HepG2 (cell line): ENCODE results near the gene IL1RAPL1. TPM values are rescaled to one million over a fixed set of nuclear protein-coding genes. Genes with fewer than 3 reads are reported as not detected.

Source experiments
- ATAC-seq: fragments of 200-7000 bp; cut with Tn5 transposase; 3 replicates; pipeline ENCODE4 v1.9.1; 2020; ENCODE audit warnings: mild to moderate bottlenecking, moderate library complexity
- BruUV-seq: library from RNA; stranded (reverse); fragments of 400-500 nt; replicated peaks from 2 replicates; lab custom pipeline; 2021; lab: Mats Ljungman, UMichigan
- CTCF ChIA-PET: fragments of 300-600 bp; formaldehyde crosslinking; extraction: SDS; loops from one replicate; lab custom pipeline; 2021; ENCODE audit warnings: low total read pairs, inconsistent platforms, low intra/inter-chr PET ratio; lab: Yijun Ruan, JAX
- POLR2A ChIA-PET: fragments of 350-600 bp; sonication (Branson Sonifier 250); formaldehyde crosslinking; loops from one replicate; lab custom pipeline; 2020; ENCODE audit warnings: antibody characterized with exemption, inconsistent platforms; lab: Yijun Ruan, JAX
- DNase-seq: peaks from one replicate; pipeline ENCODE4 v3.0.0-alpha.2; 2015; ENCODE audit warnings: low spot score
- FAIRE-seq: peaks from 3 replicates; lab custom pipeline; 2011; peaks lifted over from hg19 to GRCh38; lab: Jason Lieb, UNC
- H2AFZ ChIP-seq: one replicate; pipeline ENCODE4 v1.6.1; 2011; ENCODE audit warnings: low read length, inconsistent platforms
- H3K27ac ChIP-seq: fragments of 300-600 bp; 3 replicates; pipeline ENCODE4 v1.8.0; 2011; ENCODE audit warnings: mixed run types, mild to moderate bottlenecking, mixed read lengths, low read length, inconsistent platforms; ENCODE audit not compliant: insufficient read depth; ENCODE audit errors: extremely low read length
- H3K27me3 ChIP-seq, 2 experiments: fragments of 200-600 bp in 1 of 2; 2 replicates in 1 of 2; 3 replicates in 1 of 2; pipeline versions ENCODE4 v1.6.0 to v1.8.0; 2011; ENCODE audit warnings: low read length in 2 of 2, mild to moderate bottlenecking in 2 of 2, moderate library complexity in 2 of 2, inconsistent platforms in 1 of 2; ENCODE audit not compliant: insufficient read depth in 2 of 2, control insufficient read depth in 1 of 2
- H3K36me3 ChIP-seq, 2 experiments: fragments of 200-600 bp in 1 of 2; replicated peaks in 1 of 2; 2 replicates in 1 of 2; 3 replicates in 1 of 2; pipeline versions ENCODE4 v1.5.1 to v1.8.0; 2011; ENCODE audit warnings: low read length in 2 of 2, inconsistent platforms in 1 of 2; ENCODE audit not compliant: insufficient read depth in 2 of 2, control insufficient read depth in 1 of 2
- H3K4me1 ChIP-seq: 2 replicates; pipeline ENCODE4 v1.5.1; 2012; ENCODE audit warnings: low read length, inconsistent platforms; ENCODE audit not compliant: insufficient read depth
- H3K4me2 ChIP-seq: 2 replicates; pipeline ENCODE4 v1.6.0; 2011; ENCODE audit warnings: low read depth, low read length, inconsistent platforms
- H3K4me3 ChIP-seq, 3 experiments: fragments of 200-600 bp in 1 of 3; sonication (generic), shearing (Covaris generic) in 1 of 3; replicated peaks in 1 of 3; 2 replicates each; pipeline ENCODE4 v1.5.1; 2011 to 2016; ENCODE audit warnings: low read length in 3 of 3, inconsistent platforms in 2 of 3, low read depth in 2 of 3, mild to moderate bottlenecking in 2 of 3, control low read depth in 1 of 3, mixed read lengths in 1 of 3; ENCODE audit not compliant: insufficient read depth in 1 of 3
- H3K79me2 ChIP-seq: one replicate; pipeline ENCODE4 v1.6.1; 2011; ENCODE audit warnings: low read length, inconsistent platforms; ENCODE audit not compliant: insufficient read depth
- H3K9ac ChIP-seq: 2 replicates; pipeline ENCODE4 v1.6.0; 2011; ENCODE audit warnings: mild to moderate bottlenecking, low read depth, low read length, inconsistent platforms; ENCODE audit not compliant: insufficient read depth
- H3K9me3 ChIP-seq: 2 replicates; pipeline ENCODE4 v1.5.1; 2012; ENCODE audit warnings: mild to moderate bottlenecking, low read length
- H4K20me1 ChIP-seq: 2 replicates; pipeline ENCODE4 v1.6.0; 2011; ENCODE audit warnings: inconsistent platforms, mild to moderate bottlenecking, low read length, moderate library complexity; ENCODE audit not compliant: insufficient read depth
- AHDC1 ChIP-seq: sonication (generic); formaldehyde crosslinking; IDR thresholded peaks from 2 replicates; pipeline ENCODE4 v1.5.1; 2020; ENCODE audit warnings: mild to moderate bottlenecking, missing genetic modification reagents, borderline replicate concordance
- KDM4B ChIP-seq: sonication (generic); formaldehyde crosslinking; IDR thresholded peaks from 2 replicates; pipeline ENCODE4 v1.4.0; 2020; ENCODE audit warnings: missing genetic modification reagents
- MZF1 ChIP-seq: sonication (generic); formaldehyde crosslinking; IDR thresholded peaks from 2 replicates; pipeline ENCODE4 v1.8.1; 2023; ENCODE audit warnings: mild to moderate bottlenecking, missing genetic modification reagents, borderline replicate concordance
- NBN ChIP-seq: fragments of 450-650 bp; conservative IDR thresholded peaks from 2 replicates; pipeline ENCODE4 v1.6.1; 2017
- PHF21A ChIP-seq: sonication (generic); formaldehyde crosslinking; IDR thresholded peaks from 2 replicates; pipeline ENCODE4 v1.5.0; 2020; ENCODE audit warnings: mild to moderate bottlenecking, missing genetic modification reagents
- REXO4 ChIP-seq: sonication (generic); formaldehyde crosslinking; IDR thresholded peaks from 2 replicates; pipeline ENCODE4 v1.8.0; 2022; ENCODE audit warnings: missing genetic modification reagents, mild to moderate bottlenecking, borderline replicate concordance
- SNAPC2 ChIP-seq: sonication (generic); formaldehyde crosslinking; IDR thresholded peaks from 2 replicates; pipeline ENCODE4 v1.8.1; 2022; ENCODE audit warnings: mild to moderate bottlenecking, missing genetic modification reagents
- ZBTB39 ChIP-seq: sonication (generic); formaldehyde crosslinking; IDR thresholded peaks from 2 replicates; pipeline ENCODE4 v1.5.0; 2020; ENCODE audit warnings: missing genetic modification reagents
- ZGPAT ChIP-seq: IDR thresholded peaks from 2 replicates; pipeline ENCODE4 v1.6.1; 2016; ENCODE audit warnings: mild to moderate bottlenecking
- ZNF124 ChIP-seq: sonication (generic); formaldehyde crosslinking; IDR thresholded peaks from 2 replicates; pipeline ENCODE4 v1.4.0; 2020; ENCODE audit warnings: missing genetic modification reagents
- ZNF225 ChIP-seq: sonication (generic); formaldehyde crosslinking; IDR thresholded peaks from 2 replicates; pipeline ENCODE4 v1.4.0; 2020; ENCODE audit warnings: mild to moderate bottlenecking, missing genetic modification reagents
- ZNF570 ChIP-seq: sonication (generic); formaldehyde crosslinking; IDR thresholded peaks from 2 replicates; pipeline ENCODE4 v1.4.0; 2020; ENCODE audit warnings: mild to moderate bottlenecking, missing genetic modification reagents, borderline replicate concordance
- ZNF709 ChIP-seq: sonication (generic); formaldehyde crosslinking; IDR thresholded peaks from 2 replicates; pipeline ENCODE4 v1.5.0; 2020; ENCODE audit warnings: mild to moderate bottlenecking, missing genetic modification reagents
- ZNF740 ChIP-seq: sonication (generic); formaldehyde crosslinking; IDR thresholded peaks from 2 replicates; pipeline ENCODE4 v1.4.0; 2020; ENCODE audit warnings: missing genetic modification reagents
- WGBS: methylation state at CpG from one replicate; pipeline ENCODE4 v1.1.6; 2017; ENCODE audit warnings: low lambda C conversion rate; 5-methylcytosine and 5-hydroxymethylcytosine counted together
- in situ Hi-C: cut with HindIII; loops from 2 replicates; pipeline ENCODE4 v1.10.0; 2017; ENCODE audit warnings: low pct_unique_long_range_greater_than_20kb; ENCODE audit not compliant: extremely low pct_ligation_motif_present
- intact Hi-C: fragments of 100-400 bp; cut with micrococcal nuclease; formaldehyde crosslinking; loops from one replicate; pipeline ENCODE4 v1.10.0; 2022; ENCODE audit not compliant: unreplicated experiment
- polyA plus RNA-seq, 8 experiments: library from polyadenylated mRNA; depleted of rRNA in 3 of 8; stranded (reverse) in 7 of 8; unstranded in 1 of 8; fragments of >200 nt; fragmentation: Illumina TruSeq in 4 of 8; extraction: Trizol in 4 of 8; gene quantifications; 2 replicates each; pipeline versions ENCODE4 v1.2.1 to v1.2.3, GENCODE V29; 2011 to 2016; ENCODE audit warnings: low read depth in 4 of 8, missing spikeins in 1 of 8, mixed read lengths in 1 of 8; ENCODE audit not compliant: insufficient read depth in 1 of 8
- total RNA-seq, 5 experiments: library from RNA; depleted of rRNA; stranded (reverse); fragments of >200 nt; fragmentation: Illumina TruSeq; extraction: Trizol; gene quantifications; 2 replicates each; pipeline ENCODE4 v1.2.3, GENCODE V29; 2016; ENCODE audit warnings: low read depth in 1 of 5

Gene IL1RAPL1
- total and polyA plus RNA-seq, 2 of the 13 experiments (the other 11 are each of a cell fraction or from before 2014, with no cell fraction given), result 0.04 TPM; not detected in 1

GRCh38 chrX:29640106-29640505 lies 1052.9 kb downstream of the IL1RAPL1 start:
- no peak overlapping the region for H3K9ac ChIP-seq
- H3K36me3 ChIP-seq, result no peaks in the 10 kb centered on the region
- H3K79me2 ChIP-seq, result no peaks in the 10 kb centered on the region
- no peak overlapping the region for H2AFZ ChIP-seq
- CTCF ChIA-PET, result no interaction called here
- no peak overlapping the region for H3K4me3 ChIP-seq
- in situ Hi-C loops (no loop called here), intact Hi-C loops (no loop called here)
- ATAC-seq (no peak), FAIRE-seq (no peak), DNase-seq (no peak)
- BruUV-seq, result no TSS peak
- POLR2A ChIA-PET, result no interaction called here
- H4K20me1 ChIP-seq, result no peaks in the 10 kb centered on the region
- no peaks in the 10 kb centered on the region for H3K27me3 ChIP-seq
- no peak overlapping the region for H3K4me2 ChIP-seq
- TF ChIP-seq PHF21A (CRISPR knock-in tag) (no peak), KDM4B (CRISPR knock-in tag) (no peak), NBN (no peak), SNAPC2 (CRISPR knock-in tag) (no peak), MZF1 (CRISPR knock-in tag) (no peak), ZNF709 (CRISPR knock-in tag) (no peak), ZGPAT (CRISPR knock-in tag) (no peak), ZBTB39 (CRISPR knock-in tag) (no peak), ZNF740 (CRISPR knock-in tag) (no peak), AHDC1 (CRISPR knock-in tag) (no peak), ZNF225 (CRISPR knock-in tag) (no peak), ZNF570 (no peak), REXO4 (CRISPR knock-in tag) (no peak), ZNF124 (CRISPR knock-in tag) (no peak)
- no peaks in the 10 kb centered on the region for H3K9me3 ChIP-seq
- no peak overlapping the region for H3K27ac ChIP-seq
- no peaks in the 10 kb centered on the region for H3K4me1 ChIP-seq
- WGBS, result 0% methylated on average over 1 of the region's 2 CpGs
